HEK293T (cell line): ENCODE measurements around the gene DIAPH1.

ENCODE experiments used
- CTCF ChIA-PET: fragments of 350-600 bp; formaldehyde crosslinking; extraction: SDS; loops from one replicate; lab custom pipeline; 2021; ENCODE audit warnings: antibody characterized with exemption, inconsistent platforms; lab: Yijun Ruan, JAX
- POLR2A ChIA-PET: fragments of 350-600 bp; formaldehyde crosslinking; extraction: SDS; loops from one replicate; lab custom pipeline; 2020; ENCODE audit warnings: antibody characterized with exemption, inconsistent platforms; lab: Yijun Ruan, JAX
- DNase-seq: peaks from one replicate; pipeline ENCODE4 v3.0.0; 2012; ENCODE audit warnings: mixed read lengths; ENCODE audit errors: extremely low spot score
- ARNT ChIP-seq: fragments of 450-650 bp; IDR thresholded peaks from 2 replicates; pipeline ENCODE4 v1.6.1; 2017; ENCODE audit warnings: mild to moderate bottlenecking
- BHLHE40 ChIP-seq: fragments of 450-650 bp; IDR thresholded peaks from 2 replicates; pipeline ENCODE4 v1.6.1; 2016; ENCODE audit warnings: mild to moderate bottlenecking, moderate library complexity, borderline replicate concordance
- CTBP1 ChIP-seq: fragments of 450-650 bp; IDR thresholded peaks from 2 replicates; pipeline ENCODE4 v1.6.1; 2016; ENCODE audit warnings: borderline replicate concordance
- ELF4 ChIP-seq: fragments of 450-650 bp; IDR thresholded peaks from 2 replicates; pipeline ENCODE4 v1.6.1; 2017; ENCODE audit warnings: antibody characterized with exemption
- FOXA1 ChIP-seq: fragments of 450-650 bp; IDR thresholded peaks from 2 replicates; pipeline ENCODE4 v1.6.1; 2016; ENCODE audit warnings: mild to moderate bottlenecking
- FOXK2 ChIP-seq: fragments of 450-650 bp; IDR thresholded peaks from 2 replicates; pipeline ENCODE4 v1.6.1; 2016; ENCODE audit warnings: mild to moderate bottlenecking
- FOXM1 ChIP-seq: fragments of 450-650 bp; IDR thresholded peaks from 2 replicates; pipeline ENCODE4 v1.6.1; 2017; ENCODE audit warnings: mild to moderate bottlenecking, borderline replicate concordance
- HDGF ChIP-seq: fragments of 450-650 bp; IDR thresholded peaks from 2 replicates; pipeline ENCODE4 v1.6.1; 2017; ENCODE audit warnings: antibody characterized with exemption, borderline replicate concordance
- L3MBTL2 ChIP-seq: fragments of 450-650 bp; conservative IDR thresholded peaks from 2 replicates; pipeline ENCODE4 v1.6.1; 2016; ENCODE audit warnings: mild to moderate bottlenecking
- LEF1 ChIP-seq: fragments of 450-650 bp; IDR thresholded peaks from 2 replicates; pipeline ENCODE4 v1.6.1; 2017; ENCODE audit warnings: mild to moderate bottlenecking, borderline replicate concordance
- NFRKB ChIP-seq: fragments of 450-650 bp; IDR thresholded peaks from 2 replicates; pipeline ENCODE4 v1.6.1; 2016; ENCODE audit warnings: mild to moderate bottlenecking, moderate library complexity
- PKNOX1 ChIP-seq: fragments of 450-650 bp; IDR thresholded peaks from 2 replicates; pipeline ENCODE4 v1.6.1; 2016
- SP1 ChIP-seq: fragments of 450-650 bp; IDR thresholded peaks from 2 replicates; pipeline ENCODE4 v1.6.1; 2017
- SUZ12 ChIP-seq: fragments of 450-650 bp; IDR thresholded peaks from 2 replicates; pipeline ENCODE4 v1.6.1; 2016; ENCODE audit warnings: mild to moderate bottlenecking
- TARDBP ChIP-seq: fragments of 450-650 bp; IDR thresholded peaks from 2 replicates; pipeline ENCODE4 v1.6.1; 2016
- ZNF384 ChIP-seq: fragments of 450-650 bp; IDR thresholded peaks from 2 replicates; pipeline ENCODE4 v1.6.1; 2016

The DIAPH1 gene

GRCh38 chr5:141527426-141527825, 91.4 kb downstream of the DIAPH1 start:
- CTCF ChIA-PET: interaction anchor here (0.6 kb wide), 1 partner anchor 15 kb away, joined by 3 read pairs; no protein-coding TSS in a partner anchor
- no peak for TF ChIP-seq ELF4
- TF ChIP-seq SP1: no peak
- TF ChIP-seq TARDBP: no peak
- TF ChIP-seq CTBP1: no peak
- TF ChIP-seq LEF1: no peak
- no peak for TF ChIP-seq FOXK2
- TF ChIP-seq ARNT: no peak
- no peak for TF ChIP-seq HDGF
- TF ChIP-seq FOXA1: no peak
- TF ChIP-seq L3MBTL2: no peak
- TF ChIP-seq ZNF384: no peak
- TF ChIP-seq SUZ12: no peak
- TF ChIP-seq FOXM1: no peak
- TF ChIP-seq BHLHE40: no peak
- TF ChIP-seq PKNOX1: no peak
- TF ChIP-seq NFRKB: no peak
- no peak for DNase-seq
- POLR2A ChIA-PET: no interaction called here

- TF ChIP-seq BHLHE40 (no peak), HDGF (no peak), L3MBTL2 (no peak), NFRKB (no peak)
- POLR2A ChIA-PET: no interaction called here
- no peak for DNase-seq
- CTCF ChIA-PET: interaction anchor here (1.1 kb wide), 1 partner anchor 105 kb away, joined by 3 read pairs; the partner anchor contains the start of gene PCDHGA11
Measured at GRCh38 chr5:141525653-141526052, 93.1 kb downstream of the DIAPH1 start.

- DNase-seq: peak; percentile 88
- TF ChIP-seq ELF4 (no peak), BHLHE40 (no peak), NFRKB (no peak), L3MBTL2 (no peak), SUZ12 (no peak), FOXK2 (no peak), CTBP1 (no peak), FOXA1 (no peak), SP1 (no peak), ZNF384 (no peak), TARDBP (no peak), ARNT (no peak), PKNOX1 (no peak), HDGF (no peak)
- ChIA-PET CTCF (interaction anchor here (0.6 to 2.4 kb wide), 15 partner anchors 9 to 1356 kb away, joined by 3 to 18 read pairs (median 4); partner anchors contain the start of genes PCDHB8, PCDHGA11, PCDHGA12 and PCDHGC5), POLR2A (no interaction called here)
Measured at GRCh38 chr5:141524604-141525597, 93.9 kb downstream of the DIAPH1 start.

GRCh38 chr5:141523991-141524390, 94.8 kb downstream of the DIAPH1 start:
- no peak for DNase-seq
- TF ChIP-seq BHLHE40 (no peak), CTBP1 (no peak)
- ChIA-PET POLR2A (no interaction called here), CTCF (interaction anchor here (0.6 to 2.4 kb wide), 13 partner anchors 9 to 1355 kb away, joined by 3 to 18 read pairs (median 4); partner anchors contain the start of genes PCDHB8, PCDHGA11, PCDHGA12 and PCDHGC5)

- no peak for DNase-seq
- ChIA-PET POLR2A (no interaction called here), CTCF (no interaction called here)
- no peak for TF ChIP-seq SP1
Measured at GRCh38 chr5:141522301-141522700, 96.5 kb downstream of the DIAPH1 start.

- DNase-seq: no peak
- TF ChIP-seq L3MBTL2 (no peak), BHLHE40 (no peak), CTBP1 (no peak), ELF4 (no peak), TARDBP (no peak), FOXM1 (no peak), SUZ12 (no peak), FOXA1 (no peak), ZNF384 (no peak), HDGF (no peak), LEF1 (no peak), PKNOX1 (no peak), NFRKB (no peak)
- POLR2A ChIA-PET: interaction anchor here (1.2 to 1.4 kb wide), 2 partner anchors 46 to 201 kb away, joined by 3 to 5 read pairs; partner anchors contain the start of gene TAF7
- CTCF ChIA-PET: interaction anchor here (0.7 to 1.4 kb wide), 6 partner anchors 12 to 287 kb away, joined by 3 to 4 read pairs (median 3); partner anchors contain the start of gene PCDHGA6
Measured at GRCh38 chr5:141521244-141521781, 97.5 kb downstream of the DIAPH1 start.
